ENCODE data around the gene UBE2L5. TPM values are rescaled to one million over a fixed set of nuclear protein-coding genes. Genes with fewer than 3 reads are reported as not detected.

The UBE2L5 gene
- total RNA-seq (2014; rRNA removed; shearing (Covaris generic)): not detected in 2 replicates

DNA sequence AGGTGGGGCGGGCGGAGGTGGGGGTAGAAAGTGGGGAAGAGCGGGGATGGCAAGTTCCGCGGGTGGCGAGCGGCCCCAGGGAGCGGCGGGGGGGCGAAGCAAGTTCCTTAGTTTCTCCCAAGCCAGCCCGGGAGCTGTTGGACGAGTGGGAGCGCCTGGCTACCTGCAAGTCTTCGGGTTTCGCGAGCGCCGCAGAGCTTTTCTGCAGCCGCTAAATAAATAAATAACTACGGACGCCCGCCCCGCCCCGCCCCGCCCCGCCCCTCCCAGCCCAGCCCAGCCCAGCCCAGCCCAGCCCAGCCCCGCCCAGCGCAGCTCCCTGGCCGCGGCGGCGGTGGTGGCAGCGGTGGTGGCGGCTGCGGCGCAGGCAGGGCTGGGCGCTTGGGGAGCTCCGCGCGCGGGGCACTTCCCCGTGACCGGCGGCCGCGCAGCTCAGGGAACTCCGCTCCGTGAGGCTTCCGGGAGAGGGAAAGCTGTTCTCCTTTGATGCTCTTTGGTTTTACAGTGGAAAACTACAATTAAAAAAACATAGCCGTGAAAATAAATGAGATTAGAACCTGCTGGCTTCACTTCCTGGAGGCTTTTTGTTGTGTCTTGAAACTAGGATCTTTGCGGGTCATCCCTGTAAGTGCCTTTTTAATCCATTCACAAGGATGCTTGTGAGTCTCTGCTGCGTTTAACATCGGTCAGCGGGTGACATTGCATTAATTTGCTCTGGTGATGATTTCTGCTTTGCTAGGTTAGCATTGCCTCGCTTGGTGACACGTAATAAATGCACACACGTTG, at the start of gene UBE2L5:
Gene UBE2L5, plus strand, starts transcription at position 440 of the 786 bp plus-strand sequence. CDS start 5,498 bp downstream, outside the sequence.
- Histone ChIP-seq H3K27me3 (replicated peaks) (no peaks in the 10 kb centered on the region), H3K27ac (peak within 1 kb of the TSS; percentile 56), H3K9me3 (replicated peaks) (no peaks in the 10 kb centered on the region), H3K4me1 (replicated peaks) (peaks cover 15% of the 10 kb centered on the region), H3K36me3 (no peaks in the 10 kb centered on the region), H3K4me3 (peak within 1 kb of the TSS; percentile 53)
- peak; percentile 55 to 72 for DNase-seq (ENCODE audit: low read depth in 1 of 2, low spot score in 2 of 2)

DNA sequence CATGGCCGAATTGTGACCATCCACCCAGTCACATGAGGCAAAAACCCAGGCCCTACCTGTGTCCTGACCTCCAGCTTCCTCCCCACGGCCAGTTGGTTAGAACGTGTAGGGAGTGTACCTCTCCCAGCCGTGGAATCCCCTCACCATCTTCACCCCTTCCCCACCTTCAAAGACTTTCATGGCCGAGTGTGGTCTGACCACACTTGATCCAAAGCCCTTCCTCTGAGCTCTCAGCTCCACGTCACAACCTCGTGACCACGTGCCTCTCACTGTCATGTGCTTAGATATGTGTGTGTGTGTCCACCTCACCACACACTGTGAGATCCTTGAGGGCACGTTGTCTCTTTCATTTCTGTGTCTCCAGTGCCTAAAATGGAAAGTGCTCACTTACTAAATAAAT, 48.6 kb upstream of the UBE2L5 start:
- no peaks in the 10 kb centered on the region for H3K36me3 ChIP-seq
- no peak for DNase-seq (ENCODE audit: low read depth in 1 of 2, low spot score in 2 of 2)
- H3K27me3 ChIP-seq (replicated peaks): no peaks in the 10 kb centered on the region
- no peak overlapping the region for H3K4me3 ChIP-seq
- no peak overlapping the region for H3K27ac ChIP-seq
- H3K9me3 ChIP-seq (replicated peaks): no peaks in the 10 kb centered on the region
- H3K4me1 ChIP-seq (replicated peaks): peaks cover 10% of the 10 kb centered on the region

DNA sequence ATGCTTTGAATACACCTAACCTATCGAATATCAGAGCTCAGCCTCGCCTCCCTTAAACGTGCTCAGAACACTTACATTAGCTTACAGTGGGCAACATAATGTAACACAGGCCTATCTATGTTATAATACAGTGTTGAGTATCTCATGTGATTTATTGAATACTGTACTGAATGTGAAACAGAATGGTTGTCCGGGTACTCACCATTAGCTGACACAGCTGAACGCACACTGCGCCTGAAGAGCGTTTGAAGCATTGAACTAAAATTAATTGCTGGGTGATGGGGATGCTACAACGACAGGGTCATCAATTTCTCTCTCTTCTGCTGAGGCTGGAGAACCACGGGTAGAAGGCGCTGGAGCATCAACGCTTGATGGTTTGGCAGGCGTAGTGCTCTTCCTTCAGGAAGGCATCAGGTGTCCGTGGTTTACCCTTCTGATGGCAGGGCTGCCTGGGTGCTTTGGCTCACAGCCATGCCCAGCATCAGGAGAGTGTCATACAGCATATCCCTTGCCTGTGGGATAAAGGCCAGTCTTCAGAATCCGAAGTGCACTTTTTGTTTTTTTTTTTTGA, 46.9 kb upstream of the UBE2L5 start:
- no peak for DNase-seq (ENCODE audit: low read depth in 1 of 2, low spot score in 2 of 2)
- Histone ChIP-seq H3K9me3 (replicated peaks) (no peaks in the 10 kb centered on the region), H3K4me3 (no peak overlapping the region), H3K4me1 (replicated peaks) (peaks cover 10% of the 10 kb centered on the region), H3K27me3 (replicated peaks) (no peaks in the 10 kb centered on the region), H3K27ac (no peak overlapping the region), H3K36me3 (no peaks in the 10 kb centered on the region)

- no peak for DNase-seq (ENCODE audit: low read depth in 1 of 2, low spot score in 2 of 2)
- no peak overlapping the region for H3K4me3 ChIP-seq
- H3K4me1 ChIP-seq (replicated peaks): peaks cover 5% of the 10 kb centered on the region
- H3K27ac ChIP-seq: no peak overlapping the region
- no peaks in the 10 kb centered on the region for H3K27me3 ChIP-seq (replicated peaks)
- H3K36me3 ChIP-seq: no peaks in the 10 kb centered on the region
- no peaks in the 10 kb centered on the region for H3K9me3 ChIP-seq (replicated peaks)
Measured at GRCh38 chr13:30376426-30377311, 45.6 kb upstream of the UBE2L5 start.

DNA sequence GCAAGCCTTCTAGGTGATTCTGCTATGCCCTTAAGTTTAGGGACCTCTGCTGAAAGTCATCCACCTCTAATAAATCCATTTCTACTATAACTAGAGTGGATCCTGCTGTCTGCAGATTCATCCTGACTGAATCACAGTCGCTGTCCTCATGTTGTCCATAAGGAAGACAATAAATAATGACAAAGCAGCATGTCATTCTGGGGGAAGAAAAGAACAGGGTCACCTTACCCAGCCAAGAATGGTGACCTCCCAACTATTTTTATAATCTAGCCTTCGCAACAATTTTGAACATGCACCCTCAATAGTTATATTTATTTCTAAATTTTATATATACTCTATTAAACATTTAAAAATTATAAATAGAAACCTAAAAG, 45.0 kb upstream of the UBE2L5 start:
- no peaks in the 10 kb centered on the region for H3K9me3 ChIP-seq (replicated peaks)
- peaks cover under 1% of the 10 kb centered on the region; the same call in 1 of the 2 replicates for H3K4me1 ChIP-seq (replicated peaks)
- no peak for DNase-seq (ENCODE audit: low read depth in 1 of 2, low spot score in 2 of 2)
- no peaks in the 10 kb centered on the region for H3K27me3 ChIP-seq (replicated peaks)
- H3K36me3 ChIP-seq: no peaks in the 10 kb centered on the region
- no peak overlapping the region for H3K4me3 ChIP-seq
- no peak overlapping the region for H3K27ac ChIP-seq

DNA sequence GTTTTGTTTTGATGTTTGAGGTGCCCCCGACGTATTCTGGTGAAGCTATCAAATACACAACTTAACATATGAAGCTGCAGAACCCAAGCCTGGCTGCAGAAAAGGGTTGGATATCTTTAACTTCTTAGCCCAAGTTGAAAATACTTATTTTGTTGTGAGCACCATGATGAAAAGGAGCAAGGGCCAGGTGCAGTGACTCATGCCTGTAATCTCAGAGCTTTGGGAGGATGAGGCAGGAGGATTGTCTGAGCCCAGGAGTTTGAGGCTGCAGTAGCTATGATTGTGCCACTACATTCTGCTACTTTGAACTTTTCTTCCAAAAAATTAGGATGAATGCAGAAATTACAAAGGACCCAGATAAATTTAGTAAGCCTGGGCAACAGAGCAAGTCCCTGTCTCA, 44.1 kb upstream of the UBE2L5 start:
- Histone ChIP-seq H3K9me3 (replicated peaks) (no peaks in the 10 kb centered on the region), H3K4me3 (no peak overlapping the region), H3K36me3 (no peaks in the 10 kb centered on the region), H3K4me1 (replicated peaks) (no peaks in the 10 kb centered on the region; the same call in 1 of the 2 replicates), H3K27ac (no peak overlapping the region), H3K27me3 (replicated peaks) (no peaks in the 10 kb centered on the region)
- no peak for DNase-seq (ENCODE audit: low read depth in 1 of 2, low spot score in 2 of 2)

DNA sequence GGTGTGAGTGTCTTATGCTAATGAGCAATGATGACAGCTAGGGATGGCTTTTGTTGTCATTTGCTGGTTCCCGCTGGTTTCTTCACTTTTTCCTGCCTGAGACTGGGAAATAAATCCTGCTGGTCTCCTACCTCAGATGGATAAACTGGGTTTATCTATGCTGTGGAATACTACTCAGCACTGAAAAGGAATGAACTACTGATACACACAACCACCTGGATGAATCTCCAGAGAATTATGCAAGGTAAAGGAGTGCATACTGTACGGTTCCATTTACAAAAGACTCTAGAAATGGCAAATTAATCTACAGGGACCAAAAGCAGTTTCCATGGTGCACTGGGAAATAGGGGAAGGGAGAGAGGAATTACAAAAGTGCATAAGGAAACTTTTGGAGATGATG, 41.2 kb upstream of the UBE2L5 start:
- Histone ChIP-seq H3K36me3 (no peaks in the 10 kb centered on the region), H3K27me3 (replicated peaks) (no peaks in the 10 kb centered on the region), H3K9me3 (replicated peaks) (no peaks in the 10 kb centered on the region), H3K4me3 (no peak overlapping the region), H3K4me1 (replicated peaks) (no peaks in the 10 kb centered on the region), H3K27ac (no peak overlapping the region)
- DNase-seq (ENCODE audit: low read depth in 1 of 2, low spot score in 2 of 2): no peak

DNA sequence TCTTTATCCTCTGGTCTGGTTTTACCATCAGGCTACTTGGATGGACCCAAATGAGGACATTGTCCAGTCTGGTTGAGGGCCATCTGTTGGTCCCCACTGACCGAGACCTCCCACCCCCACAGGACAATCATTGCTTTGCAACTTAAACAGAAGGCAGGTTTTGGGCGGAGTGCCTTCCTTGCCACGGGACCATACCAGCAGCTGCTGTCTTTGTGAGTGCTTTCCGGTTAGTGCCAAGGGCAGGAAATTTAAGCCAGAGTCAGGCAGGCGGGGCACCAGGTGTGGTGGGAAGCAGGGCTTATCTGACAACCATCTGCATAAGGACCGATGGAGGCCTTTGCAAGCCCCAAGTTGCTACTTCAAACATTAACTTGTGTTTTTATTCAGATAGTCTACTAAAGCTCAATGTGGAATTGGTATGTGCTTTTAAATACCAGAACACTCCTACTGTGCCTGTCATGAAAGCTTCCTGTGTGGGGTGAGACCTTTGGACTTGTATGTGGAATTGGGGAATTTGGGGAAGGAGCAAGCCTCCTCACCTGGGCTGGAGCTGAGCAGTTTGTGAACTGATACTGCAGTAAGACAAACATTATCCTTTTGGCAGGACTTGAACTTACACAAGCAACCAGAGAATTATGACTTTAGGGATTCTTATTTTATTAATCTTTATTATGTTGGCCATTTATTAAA, 39.3 kb upstream of the UBE2L5 start:
- H3K4me1 ChIP-seq (replicated peaks): no peaks in the 10 kb centered on the region
- no peak overlapping the region for H3K4me3 ChIP-seq
- no peaks in the 10 kb centered on the region for H3K36me3 ChIP-seq
- H3K27me3 ChIP-seq (replicated peaks): no peaks in the 10 kb centered on the region
- no peaks in the 10 kb centered on the region for H3K9me3 ChIP-seq (replicated peaks)
- DNase-seq (ENCODE audit: low read depth in 1 of 2, low spot score in 2 of 2): no peak
- H3K27ac ChIP-seq: no peak overlapping the region

GRCh38 chr13:30388406-30389283, 33.6 kb upstream of the UBE2L5 start:
- no peak overlapping the region for H3K27ac ChIP-seq
- H3K36me3 ChIP-seq: no peaks in the 10 kb centered on the region
- H3K9me3 ChIP-seq (replicated peaks): no peaks in the 10 kb centered on the region
- no peaks in the 10 kb centered on the region for H3K27me3 ChIP-seq (replicated peaks)
- no peak overlapping the region for H3K4me3 ChIP-seq
- DNase-seq (ENCODE audit: low read depth in 1 of 2, low spot score in 2 of 2): no peak
- H3K4me1 ChIP-seq (replicated peaks): no peaks in the 10 kb centered on the region

GRCh38 chr13:30391956-30392680, 30.2 kb upstream of the UBE2L5 start:
- Histone ChIP-seq H3K9me3 (replicated peaks) (no peaks in the 10 kb centered on the region), H3K27ac (no peak overlapping the region), H3K4me1 (replicated peaks) (no peaks in the 10 kb centered on the region), H3K27me3 (replicated peaks) (no peaks in the 10 kb centered on the region), H3K36me3 (no peaks in the 10 kb centered on the region), H3K4me3 (no peak overlapping the region)
- DNase-seq (ENCODE audit: low read depth in 1 of 2, low spot score in 2 of 2): no peak

GRCh38 chr13:30392681-30393045, 29.6 kb upstream of the UBE2L5 start:
- H3K27me3 ChIP-seq (replicated peaks): no peaks in the 10 kb centered on the region
- H3K36me3 ChIP-seq: no peaks in the 10 kb centered on the region
- H3K9me3 ChIP-seq (replicated peaks): no peaks in the 10 kb centered on the region

GRCh38 chr13:30394751-30395191, 27.5 kb upstream of the UBE2L5 start:
- peak overlapping the region; percentile 45 for H3K27ac ChIP-seq

More at GRCh38 chr13:30392681-30393045, 29.6 kb upstream of the UBE2L5 start:
- no peak for DNase-seq (ENCODE audit: low read depth in 1 of 2, low spot score in 2 of 2)
- no peak overlapping the region for H3K4me3 ChIP-seq
- no peaks in the 10 kb centered on the region for H3K4me1 ChIP-seq (replicated peaks)
- no peak overlapping the region for H3K27ac ChIP-seq

More at GRCh38 chr13:30394751-30395191, 27.5 kb upstream of the UBE2L5 start:
- H3K4me3 ChIP-seq: peak overlapping the region; percentile 36
- H3K27me3 ChIP-seq (replicated peaks): no peaks in the 10 kb centered on the region
- no peaks in the 10 kb centered on the region for H3K9me3 ChIP-seq (replicated peaks)
- DNase-seq (ENCODE audit: low read depth in 1 of 2, low spot score in 2 of 2): no peak
- no peaks in the 10 kb centered on the region for H3K36me3 ChIP-seq
- no peaks in the 10 kb centered on the region for H3K4me1 ChIP-seq (replicated peaks)

All from SJSA1 (cell line).